Measurements from ENCODE around the gene RNF187.
A peak's percentile ranks its signal among the peaks of the same experiment; 100 is the strongest.
"Not testable (repeated sequence)": the region's sequence is repeated elsewhere in the genome, so short reads cannot be mapped to it uniquely, and the experiment has no call there.

Gene RNF187

DNA sequence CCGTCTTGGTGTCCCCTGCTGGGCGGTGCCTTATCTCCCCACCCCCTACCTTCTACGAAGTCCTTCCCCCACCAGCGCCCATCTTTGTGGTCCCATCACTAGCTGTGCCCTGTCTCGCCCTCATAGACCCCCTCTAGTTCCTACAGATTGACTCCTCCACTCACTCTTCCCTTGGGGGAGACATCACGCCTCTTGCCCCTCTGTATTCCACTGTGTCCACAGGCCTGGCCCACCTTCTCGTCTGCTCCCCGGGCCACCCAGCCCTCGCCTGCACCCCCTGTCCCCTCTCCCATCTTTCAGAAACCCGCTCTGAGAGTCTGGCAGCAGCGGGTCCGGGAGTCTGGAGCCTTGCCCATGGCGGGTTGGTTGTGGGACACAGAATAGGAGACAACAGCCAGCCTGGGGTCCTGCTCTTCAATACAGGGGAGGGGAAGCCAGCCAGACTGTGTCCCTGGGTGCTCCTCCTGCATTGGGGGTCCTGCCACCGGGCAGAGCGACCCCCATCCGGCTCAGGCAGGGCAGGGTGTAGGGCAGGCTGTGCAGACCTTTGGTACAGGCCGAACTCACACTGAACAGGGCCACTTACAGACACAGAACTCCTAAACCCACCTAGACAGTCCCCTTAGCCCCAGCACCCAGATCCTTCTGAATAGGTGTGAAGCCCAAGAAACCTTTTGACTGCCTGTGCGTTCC is 1.1 kb downstream of the RNF187 start:
- DNase-seq (ENCODE audit: low spot score) = no peak

DNA sequence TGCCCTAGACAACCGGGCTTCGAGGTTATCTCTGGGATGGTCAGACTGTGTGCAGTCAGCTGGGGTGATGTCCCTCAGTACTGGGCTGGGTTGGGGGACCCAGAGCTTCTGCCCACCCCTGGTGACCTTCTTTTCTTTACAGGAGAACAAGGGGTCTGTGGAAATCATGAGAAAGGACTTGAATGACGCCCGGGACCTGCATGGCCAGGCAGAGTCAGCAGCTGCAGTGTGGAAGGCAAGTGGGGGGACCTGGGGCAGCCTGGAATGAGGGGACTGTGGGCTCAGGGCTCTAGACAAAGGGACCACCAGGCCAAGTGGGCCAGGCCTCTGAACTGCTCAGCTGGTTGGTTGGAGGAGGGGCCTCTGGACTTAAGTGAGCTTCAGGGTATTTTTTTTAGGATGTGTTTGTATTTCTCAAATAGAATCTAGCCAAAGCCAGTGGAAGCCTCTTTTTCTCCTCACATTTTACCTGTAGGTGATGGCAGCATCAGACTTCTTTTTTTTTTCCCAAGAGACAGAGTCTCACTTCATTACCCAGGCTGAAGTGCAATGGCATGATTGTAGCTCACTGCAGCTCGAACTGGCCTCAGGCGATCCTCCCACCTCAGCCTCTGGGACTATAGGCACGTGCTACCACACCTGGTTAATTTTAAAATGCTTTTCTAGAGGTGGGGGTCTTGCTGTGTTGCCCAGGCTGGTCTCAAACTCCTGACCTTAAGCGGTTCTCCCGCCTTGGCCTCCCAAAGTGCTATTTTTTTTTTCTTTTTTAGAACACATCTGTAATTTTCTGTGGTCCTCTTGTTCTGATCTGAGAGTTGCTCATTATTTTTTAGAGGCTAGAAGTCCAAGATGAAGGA is 1.9 kb downstream of the RNF187 start:
- DNase-seq (ENCODE audit: low spot score) = no peak

DNA sequence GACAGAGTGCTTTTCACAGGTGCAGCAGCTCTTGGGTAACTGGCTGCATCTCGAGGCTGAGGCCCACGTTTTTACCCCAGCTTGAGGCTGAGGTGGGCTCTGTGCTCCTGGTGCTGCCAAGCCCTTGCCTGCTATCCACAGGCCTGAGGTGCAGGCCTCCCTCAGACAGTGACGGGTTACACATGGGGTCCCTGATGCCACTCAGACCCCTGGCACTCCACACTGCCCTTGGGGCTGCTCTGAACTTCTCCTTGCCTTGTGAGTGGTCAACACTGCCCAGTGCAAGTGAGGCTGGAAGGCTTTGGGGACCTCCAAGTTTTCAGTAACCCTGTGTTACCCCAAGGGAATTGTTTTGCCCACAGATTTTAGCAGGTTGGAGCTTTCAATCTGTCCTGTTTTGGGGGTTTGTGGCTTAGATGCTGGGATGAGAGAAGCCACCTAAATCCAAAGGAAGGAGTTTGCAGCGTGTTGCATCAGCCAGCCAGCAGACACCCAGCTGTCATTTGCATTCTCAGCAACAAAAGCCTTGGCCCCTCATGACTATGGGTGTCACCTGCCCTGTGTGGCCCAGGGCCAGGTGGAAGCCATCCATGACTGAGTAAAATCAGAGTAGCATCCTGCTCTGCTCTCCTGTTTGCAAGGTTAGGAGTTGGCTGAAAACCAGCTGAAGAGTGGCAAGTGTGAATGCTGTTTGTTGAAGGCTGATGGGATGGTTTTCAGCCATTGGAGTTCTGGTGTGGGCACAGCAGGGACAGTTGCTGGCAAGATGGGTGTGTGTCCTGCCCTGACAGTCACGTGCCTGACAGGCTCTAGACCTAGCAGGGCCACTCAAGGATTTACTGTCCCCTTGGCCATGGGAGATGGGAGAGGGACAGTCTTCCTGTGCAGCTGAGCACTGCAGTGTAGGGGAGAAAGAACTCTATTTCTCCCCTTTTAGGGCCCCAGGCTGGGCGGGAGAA is 3.2 kb downstream of the RNF187 start:
- DNase-seq (ENCODE audit: low spot score) = no peak

DNA sequence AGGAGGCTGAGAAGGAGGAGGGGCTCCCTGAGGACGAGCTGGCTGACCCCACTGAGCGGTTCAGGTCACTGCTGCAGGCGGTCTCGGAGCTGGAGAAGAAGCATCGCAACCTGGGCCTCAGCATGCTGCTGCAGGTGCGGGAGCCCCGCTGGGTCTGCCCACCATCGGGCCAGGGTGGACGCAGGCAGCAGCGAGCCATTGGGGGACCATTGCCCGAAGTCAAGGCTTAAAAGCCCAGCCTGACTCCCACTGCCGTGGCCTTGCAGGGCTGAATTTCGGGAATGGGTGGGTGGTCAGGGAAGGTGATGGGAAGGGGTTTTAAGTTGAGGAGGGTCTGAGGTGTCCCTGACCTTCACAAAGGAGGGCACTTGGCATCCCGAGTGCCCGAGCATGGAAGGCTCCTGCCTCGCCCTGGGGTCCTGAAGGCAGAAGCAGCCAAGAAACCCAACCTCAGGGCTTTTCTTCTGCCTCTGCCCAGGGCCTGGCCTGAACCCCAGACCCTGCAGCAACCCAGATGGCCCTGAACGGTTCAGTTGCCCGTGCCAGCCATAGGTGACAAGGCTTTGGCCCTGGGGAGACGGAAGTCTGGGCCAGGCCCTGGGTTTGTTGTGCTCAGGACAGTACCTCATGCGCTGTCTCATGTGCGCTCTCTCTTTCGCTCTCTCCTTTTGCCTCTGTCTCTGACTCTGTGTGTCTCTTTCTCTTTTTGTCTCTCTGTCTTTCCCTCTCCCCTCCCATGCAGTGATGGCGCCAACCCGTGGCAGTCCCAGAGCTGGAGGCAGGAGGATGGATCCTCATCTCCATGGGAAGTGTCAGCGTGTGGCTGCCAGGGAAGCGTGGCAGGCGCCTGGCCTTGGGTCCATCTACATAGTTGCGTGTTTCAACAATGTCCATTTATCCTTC is 6.2 kb downstream of the RNF187 start:
- no peak for DNase-seq (ENCODE audit: low spot score)

DNA sequence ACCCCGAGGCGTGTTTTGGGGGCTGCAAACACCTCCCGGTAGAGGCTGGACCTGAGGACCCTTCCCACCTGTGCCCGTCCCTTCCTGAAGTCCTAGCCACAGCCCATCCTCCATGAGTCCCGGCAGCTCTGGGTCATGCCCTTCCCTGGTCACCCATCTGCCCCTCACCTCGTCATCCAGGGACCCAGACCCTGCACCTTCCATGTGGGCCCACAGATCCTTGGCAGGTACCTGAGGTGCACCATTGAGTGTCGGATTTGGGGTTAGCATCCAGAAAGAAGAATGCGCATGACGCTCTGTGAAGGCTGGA is 6.8 kb downstream of the RNF187 start:
- no peak for DNase-seq (ENCODE audit: low spot score)

DNA sequence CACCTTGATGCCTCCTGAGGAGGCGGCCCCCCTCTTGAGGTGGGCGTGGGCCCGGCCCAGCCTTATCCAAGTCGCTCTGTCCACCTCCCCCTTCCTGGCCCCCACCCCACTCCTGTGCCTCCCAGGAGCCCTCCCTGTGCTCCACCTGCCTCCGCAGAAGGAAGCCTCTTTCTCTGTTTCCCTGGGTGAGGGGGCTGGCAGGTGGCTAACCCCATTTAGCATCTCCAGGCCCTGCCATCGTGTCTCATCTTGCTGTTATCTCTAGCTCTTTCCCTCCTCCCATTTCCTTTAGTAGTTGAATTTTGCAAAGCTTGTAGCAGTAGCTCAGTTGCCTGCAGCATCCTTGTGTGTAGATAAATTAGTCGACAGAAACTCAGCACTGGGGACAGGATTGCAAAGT is 7.2 kb downstream of the RNF187 start:
- DNase-seq (ENCODE audit: low spot score) = no peak

DNA sequence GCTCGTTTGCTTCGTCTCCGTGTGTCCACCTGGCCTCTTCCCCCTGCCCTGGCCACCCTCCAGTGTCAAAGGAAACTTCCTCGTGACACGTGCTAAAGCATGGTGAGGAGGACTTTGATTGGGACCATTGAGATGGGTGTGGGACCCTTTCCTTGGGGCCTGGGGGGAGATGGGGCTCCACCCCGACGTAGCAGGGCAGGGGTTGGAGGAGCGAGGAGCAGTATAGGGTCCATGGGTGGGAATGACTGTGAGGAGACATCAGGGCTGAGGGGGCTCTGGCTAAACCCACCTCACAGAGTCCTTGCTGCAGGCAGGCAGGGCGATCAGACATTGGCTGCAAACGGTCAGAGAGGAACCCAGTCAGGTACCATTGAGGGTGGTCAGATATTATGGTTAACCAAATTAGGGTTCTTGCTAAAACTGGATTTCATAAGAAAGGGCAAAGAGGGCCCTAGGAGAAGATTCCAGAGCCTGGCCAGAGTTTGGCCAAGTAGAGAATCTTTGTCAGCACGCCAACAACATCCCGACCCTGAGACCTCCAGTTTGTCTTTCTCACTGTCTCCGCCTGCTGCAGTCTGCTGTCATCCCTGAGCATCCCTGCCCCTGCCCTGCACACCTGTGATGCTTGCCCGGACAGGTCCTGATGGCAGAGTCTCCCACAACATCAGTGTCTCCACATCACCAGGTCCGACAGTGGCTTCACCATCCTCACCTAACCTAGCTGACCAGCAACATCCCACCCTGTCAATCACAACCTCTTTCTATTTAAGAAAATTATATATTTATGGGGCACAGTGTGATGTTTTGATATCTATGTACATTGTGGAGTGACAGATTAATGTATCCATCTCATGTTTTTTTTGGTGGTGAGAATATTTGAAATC is 8.0 kb downstream of the RNF187 start:
- no peak for DNase-seq (ENCODE audit: low spot score)

DNA sequence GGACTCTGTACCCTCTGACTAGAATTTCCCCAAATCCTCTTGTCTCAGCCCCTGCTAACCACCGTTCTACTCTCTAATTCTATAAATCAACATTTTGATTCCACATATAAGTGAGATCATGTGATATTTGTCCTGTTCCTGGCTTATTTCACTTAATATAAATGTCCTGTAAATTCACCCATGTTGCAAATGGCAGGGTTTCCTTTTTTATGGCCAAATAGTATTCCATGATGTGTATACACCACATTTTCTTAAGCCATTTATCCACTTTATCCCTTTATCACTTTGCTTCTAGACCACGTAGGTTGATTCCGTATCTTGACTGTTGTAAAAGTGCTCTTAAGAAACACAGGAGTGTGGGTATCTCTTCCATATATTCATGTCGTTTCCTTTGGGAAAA is 8.9 kb downstream of the RNF187 start:
- no peak for DNase-seq (ENCODE audit: low spot score)

DNA sequence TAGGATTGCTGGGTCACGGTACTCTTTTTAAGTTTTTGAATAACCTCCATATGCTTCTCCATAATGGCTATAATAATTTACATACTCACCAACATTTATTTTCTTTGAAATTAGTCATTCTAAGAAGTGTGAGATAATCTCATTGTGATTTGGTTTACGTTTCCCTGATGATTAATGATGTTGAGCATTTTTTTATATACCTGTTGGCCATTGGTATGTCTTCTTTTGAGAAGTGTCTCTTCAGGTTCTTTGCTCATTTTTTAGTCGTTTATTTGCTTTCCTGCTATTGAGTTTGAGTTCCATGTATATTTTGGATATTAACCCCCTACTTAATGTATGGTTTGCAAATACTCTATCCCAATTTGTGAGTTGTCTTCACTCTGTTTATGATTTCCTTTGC is 9.3 kb downstream of the RNF187 start:
- no peak for DNase-seq (ENCODE audit: low spot score)

DNA sequence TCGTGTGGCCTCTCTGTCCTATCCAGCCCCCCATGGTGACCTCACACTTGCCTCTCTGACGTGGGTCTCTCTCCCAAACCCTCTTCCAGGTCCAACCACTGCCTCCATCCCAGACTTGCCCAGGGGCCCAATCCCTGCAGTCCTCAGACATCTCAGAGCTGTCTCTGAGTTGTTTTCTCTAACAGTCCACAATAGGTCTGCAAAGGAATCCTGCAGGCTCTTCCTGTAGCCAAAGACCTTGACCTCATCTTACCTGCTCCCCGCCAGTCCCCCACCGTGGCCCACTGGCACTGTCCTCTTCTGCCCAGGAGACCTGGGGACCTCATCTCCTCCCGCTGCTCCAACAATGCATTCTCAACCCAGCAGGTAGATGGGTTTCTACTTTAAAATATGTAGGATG is 10.0 kb downstream of the RNF187 start:
- no peak for DNase-seq (ENCODE audit: low spot score)

DNA sequence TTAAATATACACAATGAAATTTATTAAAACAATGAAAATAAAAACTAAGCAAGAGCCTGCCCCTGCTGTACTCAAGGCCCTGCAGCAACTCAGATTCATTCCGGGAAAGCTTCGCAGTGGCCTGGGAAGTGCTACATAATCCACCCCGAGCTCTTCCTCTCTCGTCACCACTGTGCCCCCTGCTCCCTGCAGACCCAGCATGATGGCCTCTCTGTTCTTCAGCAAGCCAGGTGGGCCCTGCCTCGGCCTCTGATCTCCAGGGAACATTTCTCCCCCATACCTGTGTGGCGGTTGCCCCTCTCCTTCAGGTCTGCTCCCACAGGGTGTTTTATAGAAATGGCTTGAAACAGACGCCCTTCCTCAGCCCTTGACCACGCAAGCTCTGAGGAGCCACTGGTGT is 10.6 kb downstream of the RNF187 start:
- DNase-seq (ENCODE audit: low spot score) = no peak

DNA sequence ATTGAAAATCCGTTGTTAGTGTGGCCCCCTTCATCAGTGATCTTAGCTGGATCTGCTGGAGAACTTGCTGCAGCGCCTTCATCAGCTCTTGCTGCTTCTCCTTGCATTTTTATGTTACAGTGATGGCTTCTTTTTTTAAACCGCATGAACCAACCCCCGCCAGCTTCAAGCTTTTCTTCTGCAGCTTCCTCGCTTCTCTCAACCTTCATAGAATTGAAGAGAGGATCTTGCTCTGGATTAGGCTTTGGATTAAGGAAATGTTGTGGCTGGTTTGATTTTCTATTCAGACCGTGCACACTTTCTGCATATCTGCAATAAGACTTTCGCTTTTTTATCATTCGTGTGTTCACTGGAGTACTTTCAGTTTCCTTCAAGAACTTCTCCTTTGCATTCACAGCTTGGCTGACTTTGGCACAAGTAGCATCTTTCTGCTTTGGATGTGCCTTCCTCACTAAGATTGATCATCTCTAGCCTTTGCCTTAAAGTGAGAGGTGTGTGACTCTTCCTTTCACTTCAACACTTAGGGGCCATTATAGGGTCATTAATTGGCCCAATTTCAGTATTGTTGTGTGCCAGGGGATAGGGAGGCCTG is 13.1 kb downstream of the RNF187 start:
- DNase-seq (ENCODE audit: low spot score) = no peak

DNA sequence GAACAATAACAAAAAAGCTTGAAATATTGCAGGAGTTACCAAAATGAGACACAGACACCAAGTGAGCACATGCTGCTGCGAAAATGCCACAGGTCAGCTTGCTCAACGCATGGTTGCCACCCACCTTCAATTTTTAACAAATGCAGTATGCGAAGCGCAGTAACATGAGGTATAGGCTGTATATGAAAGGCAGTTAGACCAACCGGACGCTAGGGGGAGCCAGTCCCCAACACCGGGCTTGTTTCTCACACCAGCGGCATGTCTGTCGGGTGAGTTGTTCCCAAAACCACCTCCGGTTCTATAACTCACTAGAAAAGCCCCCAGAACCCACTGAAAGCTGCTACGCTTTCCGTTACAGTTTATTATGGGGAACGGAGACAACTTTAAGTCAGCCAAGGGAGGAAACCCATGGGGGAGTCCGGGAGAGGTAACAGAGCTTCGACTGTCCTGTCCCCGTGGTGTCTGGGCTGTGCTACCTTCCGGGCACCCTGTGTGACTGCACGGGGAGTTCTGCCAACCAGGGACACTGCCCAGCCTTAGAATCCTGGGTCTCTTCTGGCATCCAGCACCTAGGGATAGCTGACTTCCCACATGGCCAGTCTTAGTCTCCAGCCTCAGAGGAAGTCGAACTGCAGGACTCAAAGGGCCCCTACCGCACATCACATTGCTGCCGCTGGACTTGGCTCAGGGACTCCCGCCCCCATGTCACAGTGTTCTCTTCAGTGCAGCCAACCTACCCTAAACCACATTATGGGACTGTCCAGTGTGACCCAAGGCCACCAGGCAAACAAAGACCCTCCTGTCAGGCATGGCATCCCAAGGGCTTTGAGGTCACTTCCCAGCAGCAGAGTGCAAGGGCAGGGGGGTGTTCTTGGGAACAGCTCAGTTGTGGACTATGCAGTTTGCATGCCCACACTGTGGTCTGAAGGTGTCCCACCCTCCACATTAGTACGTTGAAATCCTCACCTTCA is 14.0 kb downstream of the RNF187 start:
- peak; percentile 83 for DNase-seq (ENCODE audit: low spot score)

DNA sequence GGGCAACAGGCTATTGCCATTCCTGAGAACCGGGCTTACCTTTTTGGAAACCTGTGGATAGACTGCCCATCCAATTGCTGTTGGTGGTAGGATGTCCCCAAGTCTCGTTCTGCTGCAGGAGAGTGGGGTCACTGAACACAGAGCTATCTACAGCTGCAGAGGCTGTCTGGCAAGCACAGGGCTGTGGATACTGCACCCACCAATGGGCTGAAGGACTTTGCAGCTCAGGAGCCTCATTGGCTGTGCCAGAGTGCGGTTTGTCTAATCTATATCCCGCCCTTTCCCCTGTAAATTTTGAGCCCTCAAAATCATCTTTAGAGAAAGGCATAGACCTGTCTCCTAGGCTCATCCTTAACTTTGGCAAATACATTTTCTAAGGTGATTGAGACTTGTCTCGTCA is 15.3 kb downstream of the RNF187 start:
- DNase-seq (ENCODE audit: low spot score) = no peak

DNA sequence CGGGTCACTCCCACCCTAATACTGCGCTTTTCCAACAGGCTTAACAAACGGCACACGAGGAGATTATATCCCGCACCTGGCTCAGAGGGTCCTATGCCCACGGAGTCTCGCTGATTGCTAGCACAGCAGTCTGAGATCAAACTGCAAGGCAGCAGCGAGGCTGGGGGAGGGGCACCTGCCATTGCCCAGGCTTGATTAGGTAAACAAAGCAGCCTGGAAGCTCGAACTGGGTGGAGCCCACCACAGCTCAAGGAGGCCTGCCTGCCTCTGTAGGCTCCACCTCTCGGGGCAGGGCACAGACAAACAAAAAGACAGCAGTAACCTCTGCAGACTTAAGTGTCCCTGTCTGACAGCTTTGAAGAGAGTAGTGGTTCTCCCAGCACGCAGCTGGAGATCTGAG is 18.8 kb downstream of the RNF187 start:
- DNase-seq (ENCODE audit: low spot score) = not testable (repeated sequence)

DNA sequence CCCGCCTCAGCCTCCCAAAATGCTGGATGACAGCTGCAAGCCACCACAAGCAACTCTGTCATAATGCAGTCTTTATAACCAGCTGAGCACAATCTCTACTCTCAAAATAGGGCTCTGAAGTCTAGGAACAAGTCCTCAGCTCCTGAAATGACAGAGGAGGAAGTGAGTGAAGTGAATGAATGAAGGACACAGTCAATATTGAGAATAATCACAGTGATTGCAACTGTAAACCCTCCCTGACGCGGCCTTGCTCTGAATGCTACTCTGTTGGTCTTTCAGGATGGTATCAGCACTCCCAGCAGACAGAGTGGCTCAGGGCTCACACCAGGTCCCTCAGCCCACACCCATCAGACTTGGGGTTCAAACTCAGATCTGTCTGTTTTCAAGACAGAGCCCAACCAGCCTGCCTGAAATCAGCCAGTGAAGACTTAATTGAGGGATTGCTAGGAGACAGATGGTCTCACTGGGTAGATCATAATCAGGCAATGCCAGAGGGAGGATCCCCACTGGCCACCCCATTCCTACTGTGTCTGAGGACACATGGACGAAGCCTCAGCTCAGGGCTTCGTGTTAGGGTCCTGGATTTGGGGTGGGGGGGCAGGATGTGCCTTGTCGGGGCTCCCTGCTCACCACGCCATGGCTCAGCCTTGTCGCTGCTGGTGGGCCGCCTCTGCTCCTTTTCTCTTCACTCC is 20.9 kb downstream of the RNF187 start:
- no peak for DNase-seq (ENCODE audit: low spot score)

DNA sequence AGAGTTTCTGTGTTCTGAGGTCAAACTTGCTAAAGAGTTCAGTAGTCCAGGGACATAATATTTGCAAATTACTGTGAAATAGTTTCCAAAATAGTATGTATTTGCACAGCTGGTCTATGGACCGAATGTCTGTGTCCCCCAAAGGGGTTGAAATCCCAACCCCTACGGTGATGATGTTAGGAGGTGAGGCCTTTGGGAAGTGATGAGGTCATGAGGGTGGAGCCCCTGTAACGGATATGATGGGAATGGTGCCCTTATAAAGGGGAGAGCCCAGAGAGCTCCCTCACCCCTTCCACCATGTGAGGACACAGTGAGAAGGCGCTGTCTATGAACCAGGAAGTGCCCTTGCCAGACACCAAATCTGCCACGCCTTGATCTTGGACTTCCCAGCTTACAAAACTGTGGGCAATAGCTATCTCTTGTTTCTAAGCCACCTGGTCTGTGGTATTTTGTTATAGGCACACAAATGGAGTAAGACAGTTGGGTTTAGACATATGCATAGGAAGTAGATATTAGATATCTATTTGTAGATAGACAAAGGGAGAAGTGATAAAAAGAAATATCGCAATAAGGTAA is 21.7 kb downstream of the RNF187 start:
- DNase-seq (ENCODE audit: low spot score) = no peak
